GM21576 (cell line): ENCODE results near the gene NOLC1.
"Not testable (repeated sequence)": the region's sequence is repeated elsewhere in the genome, so short reads cannot be mapped to it uniquely, and the experiment has no call there.

Experiments used
- ATAC-seq: cut with Tn5 transposase; IDR thresholded peaks from one replicate; pipeline ENCODE4 v1.9.1; 2021; ENCODE audit warnings: mild to moderate bottlenecking, moderate library complexity; ENCODE audit not compliant: unreplicated experiment

The NOLC1 gene

GRCh38 chr10:102153093-102153620, 968 bp downstream of the NOLC1 start:
- ATAC-seq: no peak

GRCh38 chr10:102154466-102155116, 2.4 kb downstream of the NOLC1 start:
- no peak for ATAC-seq

GRCh38 chr10:102157224-102157623, 5.0 kb downstream of the NOLC1 start:
- no peak for ATAC-seq

- no peak for ATAC-seq
Measured at GRCh38 chr10:102159051-102159597, 6.9 kb downstream of the NOLC1 start.

GRCh38 chr10:102159831-102160230, 7.6 kb downstream of the NOLC1 start:
- ATAC-seq: no peak

- ATAC-seq: no peak
Measured at GRCh38 chr10:102163342-102163989, 11.3 kb downstream of the NOLC1 start.

GRCh38 chr10:102167861-102168260, 15.7 kb downstream of the NOLC1 start:
- no peak for ATAC-seq

- ATAC-seq: no peak
Measured at GRCh38 chr10:102170602-102171001, 18.4 kb downstream of the NOLC1 start.

GRCh38 chr10:102172288-102172687, 20.1 kb downstream of the NOLC1 start:
- ATAC-seq: no peak

- ATAC-seq: no peak
Measured at GRCh38 chr10:102175415-102175814, 23.2 kb downstream of the NOLC1 start.

- no peak for ATAC-seq
Measured at GRCh38 chr10:102184606-102185005, 32.4 kb downstream of the NOLC1 start.

GRCh38 chr10:102185272-102185671, 33.1 kb downstream of the NOLC1 start:
- ATAC-seq: no peak

- no peak for ATAC-seq
Measured at GRCh38 chr10:102185811-102186527, 33.8 kb downstream of the NOLC1 start.

GRCh38 chr10:102188298-102188940, 36.2 kb downstream of the NOLC1 start:
- no peak for ATAC-seq

- ATAC-seq: not testable (repeated sequence)
Measured at GRCh38 chr10:102188941-102189898, 37.0 kb downstream of the NOLC1 start.

GRCh38 chr10:102191956-102192355, 39.8 kb downstream of the NOLC1 start:
- no peak for ATAC-seq

GRCh38 chr10:102195296-102195870, 43.2 kb downstream of the NOLC1 start:
- ATAC-seq: no peak

GRCh38 chr10:102196893-102197292, 44.7 kb downstream of the NOLC1 start:
- no peak for ATAC-seq

- ATAC-seq: no peak
Measured at GRCh38 chr10:102198027-102198426, 45.8 kb downstream of the NOLC1 start.
